GM23248 (cell line): Measurements from ENCODE around the gene RALGPS1. TPM values are rescaled to one million over a fixed set of nuclear protein-coding genes. Genes with fewer than 3 reads are reported as not detected.

Experiments used
- DNase-seq: peaks from one replicate; pipeline ENCODE4 v3.0.0-alpha.2; 2015
- H2AFZ ChIP-seq: fragments of 200-600 bp; sonication (generic); 2 replicates; pipeline ENCODE4 v1.6.1; 2016; ENCODE audit warnings: antibody characterized with exemption
- H3F3A ChIP-seq: fragments of 200-600 bp; sonication (generic); 2 replicates; pipeline ENCODE4 v1.6.1; 2016; ENCODE audit warnings: mild to moderate bottlenecking, antibody characterized with exemption, mixed run types; ENCODE audit not compliant: insufficient read depth
- H3K27ac ChIP-seq: fragments of 200-600 bp; sonication (generic); 2 replicates; pipeline ENCODE4 v1.5.1; 2016; ENCODE audit warnings: mild to moderate bottlenecking
- H3K27me3 ChIP-seq: fragments of 200-600 bp; sonication (generic); replicated peaks from 2 replicates; pipeline ENCODE4 v1.6.1; 2016; ENCODE audit warnings: mild to moderate bottlenecking; ENCODE audit not compliant: insufficient read depth
- H3K36me3 ChIP-seq: fragments of 200-600 bp; sonication (generic); 2 replicates; pipeline ENCODE4 v1.6.1; 2016; ENCODE audit warnings: low read depth, mild to moderate bottlenecking
- H3K4me1 ChIP-seq: fragments of 200-600 bp; sonication (generic); 2 replicates; pipeline ENCODE4 v1.6.1; 2016; ENCODE audit warnings: mild to moderate bottlenecking; ENCODE audit not compliant: insufficient read depth
- H3K4me2 ChIP-seq: fragments of 200-600 bp; sonication (generic); one replicate; pipeline ENCODE4 v1.6.1; 2016; ENCODE audit warnings: mild to moderate bottlenecking; ENCODE audit not compliant: unreplicated experiment
- H3K4me3 ChIP-seq: fragments of 200-600 bp; sonication (generic); 2 replicates; pipeline ENCODE4 v1.5.1; 2016; ENCODE audit warnings: mild to moderate bottlenecking
- H3K79me2 ChIP-seq: fragments of 200-600 bp; sonication (generic); 2 replicates; pipeline ENCODE4 v1.6.1; 2016; ENCODE audit warnings: mild to moderate bottlenecking; ENCODE audit not compliant: insufficient read depth
- H3K9ac ChIP-seq: fragments of 200-600 bp; sonication (generic); 2 replicates; pipeline ENCODE4 v1.6.1; 2016; ENCODE audit warnings: mild to moderate bottlenecking
- H3K9me2 ChIP-seq: fragments of 200-600 bp; sonication (generic); 2 replicates; pipeline ENCODE4 v1.6.1; 2016; ENCODE audit warnings: mixed run types, mild to moderate bottlenecking, moderate library complexity; ENCODE audit not compliant: insufficient read depth
- H3K9me3 ChIP-seq: fragments of 200-600 bp; sonication (generic); one replicate; pipeline ENCODE4 v1.6.1; 2017; ENCODE audit warnings: low read depth
- H4K20me1 ChIP-seq: fragments of 200-600 bp; sonication (generic); 2 replicates; pipeline ENCODE4 v1.6.0; 2016; ENCODE audit not compliant: insufficient read depth
- EZH2 ChIP-seq: fragments of 200-600 bp; sonication (generic); IDR thresholded peaks from 2 replicates; pipeline ENCODE4 v1.6.1; 2018; ENCODE audit warnings: antibody characterized with exemption, mild to moderate bottlenecking; ENCODE audit not compliant: insufficient read depth, poor library complexity, severe bottlenecking
- EZH2phosphoT487 ChIP-seq: fragments of 200-600 bp; sonication (generic); IDR thresholded peaks from 2 replicates; pipeline ENCODE4 v1.6.1; 2018; ENCODE audit warnings: antibody characterized with exemption, moderate library complexity, mild to moderate bottlenecking, low read depth; ENCODE audit not compliant: insufficient read depth
- WGBS, 2 experiments: methylation state at CpG; one replicate each; pipeline ENCODE4 v1.1.6; 2015 to 2017; ENCODE audit warnings: low lambda C conversion rate in 2 of 2, low coverage in 1 of 2; ENCODE audit errors: missing lambda C conversion rate in 2 of 2; 5-methylcytosine and 5-hydroxymethylcytosine counted together
- in situ Hi-C: fragments of 300-500 bp; cut with MboI; formaldehyde crosslinking; loops from 2 replicates; pipeline ENCODE4 v1.15.0; 2020
- polyA plus RNA-seq: library from polyadenylated mRNA; unstranded; fragments of >200 nt; fragmentation: Nextera tagmentation; extraction: Ambion mirVana; gene quantifications from 2 replicates; pipeline ENCODE4 v1.2.1, GENCODE V29; 2016
- total RNA-seq: library from RNA; depleted of rRNA; stranded (reverse); fragments of >200 nt; shearing (Covaris generic); gene quantifications from 2 replicates; pipeline ENCODE4 v1.2.3, GENCODE V29; 2014

The RALGPS1 gene
- total and polyA plus RNA-seq, 2 experiments from 2014 or later = 0.54 to 1.8 TPM

DNA sequence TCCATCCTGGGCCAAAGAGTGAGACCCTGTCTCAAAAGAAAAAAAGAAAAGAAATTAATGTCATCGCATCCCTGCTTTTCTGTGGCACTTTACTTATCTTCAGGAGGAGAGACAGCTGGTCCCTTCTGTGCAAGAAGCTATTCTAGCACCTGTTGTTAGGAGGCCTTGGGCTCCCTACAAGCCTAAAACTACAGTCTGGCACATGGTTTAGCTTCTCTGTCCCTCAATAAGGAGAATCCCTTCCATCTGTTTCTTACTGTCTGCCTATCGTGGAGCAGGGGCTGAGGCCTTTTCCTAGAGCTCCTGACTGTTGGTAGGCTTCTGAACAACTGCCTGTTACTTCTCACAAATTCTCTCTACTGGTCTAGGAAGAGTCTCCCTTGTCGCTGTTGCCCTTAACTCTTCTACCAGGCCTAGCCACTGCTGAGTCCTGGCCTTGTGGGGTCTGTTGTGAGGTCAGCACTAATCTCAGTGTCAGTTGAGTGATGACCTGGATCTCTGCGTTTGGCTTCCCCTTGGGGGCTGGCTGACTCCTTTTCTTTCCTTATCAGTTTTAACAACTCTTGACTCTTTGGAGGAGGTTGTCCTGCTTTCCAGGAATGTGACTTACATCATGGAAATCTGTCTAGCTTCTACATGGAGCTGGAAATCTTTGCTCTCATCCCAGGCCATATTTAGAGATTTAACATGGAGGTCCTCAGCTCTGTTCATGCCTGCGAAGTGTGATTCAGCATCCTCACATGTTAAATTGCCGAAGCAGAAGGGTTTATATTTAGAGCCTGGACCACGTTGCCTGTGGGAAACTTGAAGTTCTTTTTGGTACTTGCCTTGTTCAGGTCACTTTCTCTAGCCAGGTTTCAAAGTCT lies 344.3 kb downstream of the RALGPS1 start:
- no peaks in the 10 kb centered on the region for H3K4me1 ChIP-seq
- H3K27me3 ChIP-seq = no peaks in the 10 kb centered on the region; the same call in 1 of the 2 replicates
- in situ Hi-C loops = no loop called here
- H3K4me3 ChIP-seq = no peak overlapping the region
- no peak for DNase-seq
- no peak for TF ChIP-seq EZH2phosphoT487
- TF ChIP-seq EZH2 = no peak
- 77 to 86% methylated on average over 7 of the region's 7 CpGs for WGBS, 2 experiments
- no peak overlapping the region for H2AFZ ChIP-seq
- H3K27ac ChIP-seq = no peak overlapping the region
- no peak overlapping the region for H3K9ac ChIP-seq
- H3K9me2 ChIP-seq = no peaks in the 10 kb centered on the region
- H3K4me2 ChIP-seq = no peak overlapping the region
- H4K20me1 ChIP-seq = no peaks in the 10 kb centered on the region
- no peaks in the 10 kb centered on the region for H3K9me3 ChIP-seq
- no peaks in the 10 kb centered on the region for H3K79me2 ChIP-seq
- H3F3A ChIP-seq = no peaks in the 10 kb centered on the region
- H3K36me3 ChIP-seq = no peaks in the 10 kb centered on the region

DNA sequence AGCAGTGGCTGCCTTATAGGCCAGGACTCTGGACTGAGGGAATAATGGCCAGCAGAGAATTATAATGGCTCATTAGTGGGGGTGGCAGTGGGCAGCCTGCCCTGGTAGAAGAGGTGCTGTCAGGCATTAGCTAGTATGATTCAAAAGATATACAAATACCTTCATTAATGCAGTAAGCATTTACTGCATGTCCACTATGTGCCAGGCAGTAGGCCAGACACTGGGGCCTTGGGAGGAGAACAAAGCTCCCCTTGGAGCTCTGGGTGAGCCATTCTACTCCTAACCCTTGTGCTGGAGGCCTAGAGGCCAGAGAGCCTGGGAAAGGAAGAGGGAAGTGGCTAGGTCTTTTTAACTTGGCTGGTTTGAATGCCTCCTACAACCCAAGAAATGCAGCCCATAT lies 348.0 kb downstream of the RALGPS1 start:
- H3K27me3 ChIP-seq = no peaks in the 10 kb centered on the region
- no peaks in the 10 kb centered on the region for H3K9me3 ChIP-seq
- no peak overlapping the region for H3K4me2 ChIP-seq
- H3K4me1 ChIP-seq = no peaks in the 10 kb centered on the region
- in situ Hi-C loops = no loop called here
- no peak overlapping the region for H3K4me3 ChIP-seq
- H3K36me3 ChIP-seq = no peaks in the 10 kb centered on the region
- TF ChIP-seq EZH2phosphoT487 (no peak), EZH2 (no peak)
- H4K20me1 ChIP-seq = no peaks in the 10 kb centered on the region
- H3K9me2 ChIP-seq = no peaks in the 10 kb centered on the region
- H3K27ac ChIP-seq = no peak overlapping the region
- H3K9ac ChIP-seq = no peak overlapping the region
- H3F3A ChIP-seq = no peaks in the 10 kb centered on the region
- H3K79me2 ChIP-seq = no peaks in the 10 kb centered on the region
- no peak overlapping the region for H2AFZ ChIP-seq
- DNase-seq = no peak

DNA sequence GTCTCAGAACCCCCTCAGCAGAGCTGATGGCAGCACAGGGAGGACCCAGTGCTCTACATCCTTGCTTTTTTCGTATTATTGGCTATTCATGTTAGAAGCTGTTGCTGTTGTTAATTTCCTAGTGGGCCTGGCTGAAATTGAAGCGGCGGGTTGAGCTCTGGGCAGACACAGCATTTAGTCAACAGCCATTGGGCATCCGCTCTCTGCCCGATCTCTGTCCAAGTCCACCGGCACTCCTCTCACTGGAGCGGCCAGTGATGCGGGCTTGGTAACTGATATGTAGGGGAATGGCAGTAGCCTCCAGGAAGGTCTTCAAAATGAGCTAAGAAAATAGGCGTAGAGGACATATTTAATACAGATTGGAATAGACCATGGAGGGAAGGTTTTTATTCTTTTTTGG lies 348.7 kb downstream of the RALGPS1 start:
- 65 to 79% methylated on average over 9 of the region's 9 CpGs for WGBS, 2 experiments
- TF ChIP-seq EZH2 = no peak
- TF ChIP-seq EZH2phosphoT487 = no peak
- H3K9ac ChIP-seq = no peak overlapping the region
- no peaks in the 10 kb centered on the region for H3K9me2 ChIP-seq
- H3K4me3 ChIP-seq = no peak overlapping the region
- H4K20me1 ChIP-seq = no peaks in the 10 kb centered on the region
- H3K9me3 ChIP-seq = no peaks in the 10 kb centered on the region
- DNase-seq = no peak
- in situ Hi-C loops = no loop called here
- no peak overlapping the region for H3K27ac ChIP-seq
- no peaks in the 10 kb centered on the region for H3K79me2 ChIP-seq
- H3F3A ChIP-seq = no peaks in the 10 kb centered on the region
- no peaks in the 10 kb centered on the region for H3K4me1 ChIP-seq
- no peaks in the 10 kb centered on the region; the same call in 1 of the 2 replicates for H3K27me3 ChIP-seq
- no peaks in the 10 kb centered on the region for H3K36me3 ChIP-seq
- no peak overlapping the region for H3K4me2 ChIP-seq
- H2AFZ ChIP-seq = no peak overlapping the region

DNA sequence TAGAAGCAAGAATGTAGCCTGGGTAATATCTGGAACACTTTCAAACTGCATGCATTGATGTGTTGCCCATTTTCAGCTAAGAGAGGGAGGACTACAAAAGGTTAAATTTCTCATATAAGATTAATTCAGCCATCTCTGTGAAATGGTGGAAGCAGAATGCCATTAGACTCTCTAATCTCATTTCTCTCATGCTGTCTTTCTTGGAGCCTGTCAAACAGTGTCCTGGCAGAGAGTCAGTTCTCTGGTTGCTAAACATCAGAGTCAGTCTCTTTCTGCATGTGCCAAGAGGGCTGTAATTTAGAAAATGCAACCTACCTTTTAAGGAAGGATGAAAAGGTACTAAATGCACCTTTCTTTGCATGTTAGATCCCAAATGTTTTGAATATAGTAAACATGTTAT lies 349.1 kb downstream of the RALGPS1 start:
- no peak for DNase-seq
- TF ChIP-seq EZH2phosphoT487 (no peak), EZH2 (no peak)
- no peaks in the 10 kb centered on the region for H3K4me1 ChIP-seq
- no peaks in the 10 kb centered on the region for H3K79me2 ChIP-seq
- in situ Hi-C loops = no loop called here
- H3F3A ChIP-seq = no peaks in the 10 kb centered on the region
- H3K9me3 ChIP-seq = no peaks in the 10 kb centered on the region
- no peaks in the 10 kb centered on the region for H4K20me1 ChIP-seq
- H2AFZ ChIP-seq = no peak overlapping the region
- no peaks in the 10 kb centered on the region for H3K9me2 ChIP-seq
- H3K4me3 ChIP-seq = no peak overlapping the region
- H3K36me3 ChIP-seq = no peaks in the 10 kb centered on the region
- H3K9ac ChIP-seq = no peak overlapping the region
- no peak overlapping the region for H3K27ac ChIP-seq
- no peak overlapping the region for H3K4me2 ChIP-seq
- H3K27me3 ChIP-seq = no peaks in the 10 kb centered on the region; the same call in 1 of the 2 replicates
